ENCODE results near the gene PPP2R2C. TPM values are rescaled to one million over a fixed set of nuclear protein-coding genes. Genes with fewer than 3 reads are reported as not detected.

The PPP2R2C gene
- total and polyA plus RNA-seq, 2 donors (not counting 1 experiment from before 2014, with no cell fraction given) = 0.10 to 0.17 TPM

DNA sequence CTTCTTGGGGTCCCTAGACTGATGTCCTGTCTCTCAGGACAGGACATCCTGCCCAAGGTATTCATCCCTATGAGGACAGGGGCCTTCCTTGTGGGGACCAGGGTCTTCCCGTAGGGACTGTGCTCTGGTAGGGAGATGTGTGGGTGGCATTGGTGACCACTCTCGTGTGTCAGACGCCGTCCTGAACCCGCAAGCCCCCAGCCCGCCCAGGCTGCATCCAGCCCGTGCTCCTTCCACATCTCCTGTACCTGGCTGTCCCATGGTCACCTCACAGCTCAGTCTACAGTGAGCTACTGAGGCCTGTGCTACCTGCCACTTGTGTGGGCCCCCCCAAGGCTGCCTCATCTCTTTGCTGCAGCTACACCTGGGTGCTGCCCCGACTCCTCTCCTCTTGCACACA, 178.8 kb downstream of the PPP2R2C start:
- no peak overlapping the region for H3K27ac ChIP-seq (ENCODE audit: insufficient read depth, low read length)
- no peak overlapping the region for H2AFZ ChIP-seq (ENCODE audit: low read length)
- TF ChIP-seq, protein P1, sequence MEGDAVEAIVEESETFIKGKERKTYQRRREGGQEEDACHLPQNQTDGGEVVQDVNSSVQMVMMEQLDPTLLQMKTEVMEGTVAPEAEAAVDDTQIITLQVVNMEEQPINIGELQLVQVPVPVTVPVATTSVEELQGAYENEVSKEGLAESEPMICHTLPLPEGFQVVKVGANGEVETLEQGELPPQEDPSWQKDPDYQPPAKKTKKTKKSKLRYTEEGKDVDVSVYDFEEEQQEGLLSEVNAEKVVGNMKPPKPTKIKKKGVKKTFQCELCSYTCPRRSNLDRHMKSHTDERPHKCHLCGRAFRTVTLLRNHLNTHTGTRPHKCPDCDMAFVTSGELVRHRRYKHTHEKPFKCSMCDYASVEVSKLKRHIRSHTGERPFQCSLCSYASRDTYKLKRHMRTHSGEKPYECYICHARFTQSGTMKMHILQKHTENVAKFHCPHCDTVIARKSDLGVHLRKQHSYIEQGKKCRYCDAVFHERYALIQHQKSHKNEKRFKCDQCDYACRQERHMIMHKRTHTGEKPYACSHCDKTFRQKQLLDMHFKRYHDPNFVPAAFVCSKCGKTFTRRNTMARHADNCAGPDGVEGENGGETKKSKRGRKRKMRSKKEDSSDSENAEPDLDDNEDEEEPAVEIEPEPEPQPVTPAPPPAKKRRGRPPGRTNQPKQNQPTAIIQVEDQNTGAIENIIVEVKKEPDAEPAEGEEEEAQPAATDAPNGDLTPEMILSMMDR (conservative IDR thresholded peaks at IDR 0.05 in 1 of 2, IDR thresholded peaks at IDR 0.05 in 1 of 2; ENCODE audit: low read depth in 1 of 2, low read length in 2 of 2) = no peak
- no peak for TF ChIP-seq EZH2 (IDR thresholded peaks at IDR 0.05; ENCODE audit: low read length, missing control alignments)
- H3K4me1 ChIP-seq (ENCODE audit: control insufficient read depth, extremely low read depth, insufficient read depth, low read length) = no peaks in the 10 kb centered on the region
- H3K27me3 ChIP-seq (ENCODE audit: control insufficient read depth, insufficient read depth, low read length) = no peaks in the 10 kb centered on the region
- H3K9ac ChIP-seq (ENCODE audit: insufficient read depth, low read length) = no peak overlapping the region
- H3K4me3 ChIP-seq (replicated peaks in 1 of 4; ENCODE audit: control extremely low read depth in 1 of 4, insufficient read depth in 1 of 4, low read depth in 3 of 4, low read length in 4 of 4) = no peak overlapping the region
- H4K20me1 ChIP-seq (ENCODE audit: control insufficient read depth, extremely low read depth, insufficient read depth, low read length) = no peaks in the 10 kb centered on the region
- no peaks in the 10 kb centered on the region for H3K9me3 ChIP-seq (ENCODE audit: control insufficient read depth, insufficient read depth, low read depth, low read length)
- H3K79me2 ChIP-seq (ENCODE audit: control insufficient read depth, insufficient read depth, low read length) = no peaks in the 10 kb centered on the region
- peaks cover 8% of the 10 kb centered on the region for H3K36me3 ChIP-seq (ENCODE audit: control insufficient read depth, insufficient read depth, low read length)
- H3K4me2 ChIP-seq (ENCODE audit: extremely low read depth, insufficient read depth, low read length) = no peak overlapping the region
- no peak for DNase-seq (ENCODE audit: low read depth in 2 of 2)

DNA sequence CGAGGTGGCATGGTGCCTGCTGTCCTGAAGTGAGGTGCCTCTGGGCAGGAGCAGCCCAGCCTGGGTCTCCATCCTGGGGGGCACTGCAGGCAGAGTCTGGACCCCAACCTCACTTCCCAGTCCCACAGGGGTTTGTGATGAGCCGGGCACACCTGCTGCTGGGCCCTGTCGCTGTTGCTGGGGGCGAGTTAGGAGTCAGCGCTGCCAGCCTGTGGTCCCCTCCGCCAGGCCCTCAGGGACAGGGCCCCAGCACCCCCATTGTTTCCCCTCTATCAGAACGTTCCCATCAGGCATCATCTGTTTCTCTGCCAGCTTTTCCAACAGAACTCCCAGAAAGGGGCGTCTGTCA, 179.3 kb downstream of the PPP2R2C start:
- Histone ChIP-seq H3K79me2 (ENCODE audit: control insufficient read depth, insufficient read depth, low read length) (no peaks in the 10 kb centered on the region), H3K9me3 (ENCODE audit: control insufficient read depth, insufficient read depth, low read depth, low read length) (no peaks in the 10 kb centered on the region), H3K4me1 (ENCODE audit: control insufficient read depth, extremely low read depth, insufficient read depth, low read length) (no peaks in the 10 kb centered on the region), H3K27ac (ENCODE audit: insufficient read depth, low read length) (no peak overlapping the region), H3K36me3 (ENCODE audit: control insufficient read depth, insufficient read depth, low read length) (peaks cover 8% of the 10 kb centered on the region), H2AFZ (ENCODE audit: low read length) (no peak overlapping the region), H3K27me3 (ENCODE audit: control insufficient read depth, insufficient read depth, low read length) (no peaks in the 10 kb centered on the region), H4K20me1 (ENCODE audit: control insufficient read depth, extremely low read depth, insufficient read depth, low read length) (no peaks in the 10 kb centered on the region), H3K4me3 (replicated peaks in 1 of 4; ENCODE audit: control extremely low read depth in 1 of 4, insufficient read depth in 1 of 4, low read depth in 3 of 4, low read length in 4 of 4) (no peak overlapping the region), H3K4me2 (ENCODE audit: extremely low read depth, insufficient read depth, low read length) (no peak overlapping the region), H3K9ac (ENCODE audit: insufficient read depth, low read length) (no peak overlapping the region)
- no peak for TF ChIP-seq EZH2 (IDR thresholded peaks at IDR 0.05; ENCODE audit: low read length, missing control alignments)
- TF ChIP-seq, protein P1 (conservative IDR thresholded peaks at IDR 0.05 in 1 of 2, IDR thresholded peaks at IDR 0.05 in 1 of 2; ENCODE audit: low read depth in 1 of 2, low read length in 2 of 2) = no peak
- no peak for DNase-seq (ENCODE audit: low read depth in 2 of 2)

DNA sequence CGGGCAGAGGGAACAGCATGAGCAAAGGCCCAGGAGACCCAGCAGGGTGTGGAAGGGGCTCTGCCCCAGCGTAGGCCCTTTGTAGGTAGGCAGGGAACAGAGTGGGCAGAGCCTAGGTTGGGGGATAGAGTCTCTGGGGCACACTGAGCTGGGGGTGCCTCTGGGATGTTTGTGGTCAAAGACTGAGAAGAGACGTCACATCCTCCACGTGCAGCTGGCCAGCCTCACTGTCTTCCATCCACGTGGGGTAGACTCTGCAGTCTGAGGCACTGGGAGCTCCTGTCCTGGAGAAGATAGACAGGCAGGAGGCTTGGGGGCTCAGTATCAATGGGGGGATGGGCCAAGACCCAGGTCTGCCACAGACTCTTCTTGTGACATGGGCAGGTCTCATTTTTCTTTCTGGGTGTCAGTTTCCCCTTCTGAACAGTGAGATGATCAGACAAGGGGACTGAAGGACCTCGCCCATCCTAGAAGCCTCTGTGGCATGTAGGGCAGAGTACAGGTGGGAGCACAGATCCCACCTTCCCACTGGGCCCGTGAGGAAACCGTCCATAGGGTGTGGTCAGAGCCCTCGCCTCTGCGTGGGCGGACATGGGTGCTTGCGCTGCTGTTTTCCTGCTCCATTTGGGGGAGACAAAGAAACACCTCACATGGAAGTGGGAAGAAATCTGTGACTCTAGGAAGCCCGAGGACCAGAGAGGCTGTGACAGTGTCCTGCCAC, 179.9 kb downstream of the PPP2R2C start:
- H2AFZ ChIP-seq (ENCODE audit: low read length) = no peak overlapping the region
- no peak overlapping the region for H3K4me2 ChIP-seq (ENCODE audit: extremely low read depth, insufficient read depth, low read length)
- no peak overlapping the region for H3K4me3 ChIP-seq (replicated peaks in 1 of 4; ENCODE audit: control extremely low read depth in 1 of 4, insufficient read depth in 1 of 4, low read depth in 3 of 4, low read length in 4 of 4)
- H3K27me3 ChIP-seq (ENCODE audit: control insufficient read depth, insufficient read depth, low read length) = no peaks in the 10 kb centered on the region
- H3K36me3 ChIP-seq (ENCODE audit: control insufficient read depth, insufficient read depth, low read length) = peaks cover 8% of the 10 kb centered on the region
- H3K4me1 ChIP-seq (ENCODE audit: control insufficient read depth, extremely low read depth, insufficient read depth, low read length) = no peaks in the 10 kb centered on the region
- no peaks in the 10 kb centered on the region for H3K79me2 ChIP-seq (ENCODE audit: control insufficient read depth, insufficient read depth, low read length)
- no peak for TF ChIP-seq EZH2 (IDR thresholded peaks at IDR 0.05; ENCODE audit: low read length, missing control alignments)
- TF ChIP-seq, protein P1 (conservative IDR thresholded peaks at IDR 0.05 in 1 of 2, IDR thresholded peaks at IDR 0.05 in 1 of 2; ENCODE audit: low read depth in 1 of 2, low read length in 2 of 2) = no peak
- no peak overlapping the region for H3K27ac ChIP-seq (ENCODE audit: insufficient read depth, low read length)
- H4K20me1 ChIP-seq (ENCODE audit: control insufficient read depth, extremely low read depth, insufficient read depth, low read length) = no peaks in the 10 kb centered on the region
- H3K9me3 ChIP-seq (ENCODE audit: control insufficient read depth, insufficient read depth, low read depth, low read length) = no peaks in the 10 kb centered on the region
- DNase-seq (ENCODE audit: low read depth in 2 of 2) = no peak
- H3K9ac ChIP-seq (ENCODE audit: insufficient read depth, low read length) = no peak overlapping the region
